GM12872 (cell line): ENCODE results near the gene PPM1G.

ENCODE experiments used
- CTCF ChIP-seq: IDR thresholded peaks from 3 replicates; pipeline ENCODE4 v1.5.1; 2011; ENCODE audit warnings: low read depth, mild to moderate bottlenecking, low read length, moderate library complexity; ENCODE audit not compliant: insufficient read depth

The PPM1G gene

GRCh38 chr2:27377618-27378095, 31.7 kb downstream of the PPM1G start:
- no peak for TF ChIP-seq CTCF

GRCh38 chr2:27376866-27377617, 32.3 kb downstream of the PPM1G start:
- TF ChIP-seq CTCF: no peak

GRCh38 chr2:27376151-27376865, 33.1 kb downstream of the PPM1G start:
- no peak for TF ChIP-seq CTCF

GRCh38 chr2:27375513-27376099, 33.8 kb downstream of the PPM1G start:
- no peak for TF ChIP-seq CTCF

GRCh38 chr2:27373567-27373966, 35.8 kb downstream of the PPM1G start:
- no peak for TF ChIP-seq CTCF

GRCh38 chr2:27372937-27373336, 36.5 kb downstream of the PPM1G start:
- no peak for TF ChIP-seq CTCF
